Measurements from ENCODE around the gene NMNAT3.

GRCh38 chr3:139710212-139710611, 32.4 kb upstream of the NMNAT3 start:
- TF ChIP-seq CTCF (IDR thresholded peaks at IDR 0.05 in 4 of 5, conservative IDR thresholded peaks at IDR 0.05 in 1 of 5), result no peak
- TF ChIP-seq POLR2A (IDR thresholded peaks at IDR 0.05), result no peak
